ENCODE results near the gene SSR3.
"Not testable (repeated sequence)": the region's sequence is repeated elsewhere in the genome, so short reads cannot be mapped to it uniquely, and the experiment has no call there.

SSR3 gene

DNA sequence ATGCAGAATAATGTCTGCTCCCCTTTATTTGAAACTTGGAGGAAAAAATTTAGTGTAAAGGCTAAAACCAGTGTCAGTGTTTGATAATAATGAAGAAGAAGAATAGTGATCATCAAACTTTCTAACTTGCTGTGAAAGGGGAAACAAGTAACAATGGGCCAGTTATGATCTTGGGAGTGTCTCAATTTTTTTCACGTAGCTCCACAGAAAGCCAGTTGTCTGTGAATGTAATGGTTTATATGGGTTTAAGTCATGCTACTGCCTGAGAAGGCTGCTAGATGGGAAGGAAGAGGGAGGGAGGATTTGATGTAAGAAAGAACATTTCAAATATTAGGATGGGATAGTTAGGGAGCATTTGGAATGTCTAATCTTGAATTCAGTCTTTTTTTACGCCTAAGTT is 21.1 kb upstream of the SSR3 start:
- ATAC-seq = no peak
- TF ChIP-seq ARNTL (CRISPR knock-in tag; IDR thresholded peaks at IDR 0.05; ENCODE audit: borderline replicate concordance, low read depth) (no peak), ZC3H10 (CRISPR knock-in tag; IDR thresholded peaks at IDR 0.05) (no peak), ZFP3 (CRISPR knock-in tag; IDR thresholded peaks at IDR 0.05) (no peak), GLIS3 (CRISPR knock-in tag; IDR thresholded peaks at IDR 0.05) (no peak), RARB (CRISPR knock-in tag; IDR thresholded peaks at IDR 0.05) (no peak), OSR1 (CRISPR knock-in tag; IDR thresholded peaks at IDR 0.05) (no peak), TOX (CRISPR knock-in tag; IDR thresholded peaks at IDR 0.05; ENCODE audit: borderline replicate concordance) (no peak), ZFP30 (CRISPR knock-in tag; IDR thresholded peaks at IDR 0.05) (no peak), ESRRG (CRISPR knock-in tag; IDR thresholded peaks at IDR 0.05) (no peak), PPARA (CRISPR knock-in tag; IDR thresholded peaks at IDR 0.05; ENCODE audit: borderline replicate concordance) (no peak)
- TF ChIP-seq, protein P1, sequence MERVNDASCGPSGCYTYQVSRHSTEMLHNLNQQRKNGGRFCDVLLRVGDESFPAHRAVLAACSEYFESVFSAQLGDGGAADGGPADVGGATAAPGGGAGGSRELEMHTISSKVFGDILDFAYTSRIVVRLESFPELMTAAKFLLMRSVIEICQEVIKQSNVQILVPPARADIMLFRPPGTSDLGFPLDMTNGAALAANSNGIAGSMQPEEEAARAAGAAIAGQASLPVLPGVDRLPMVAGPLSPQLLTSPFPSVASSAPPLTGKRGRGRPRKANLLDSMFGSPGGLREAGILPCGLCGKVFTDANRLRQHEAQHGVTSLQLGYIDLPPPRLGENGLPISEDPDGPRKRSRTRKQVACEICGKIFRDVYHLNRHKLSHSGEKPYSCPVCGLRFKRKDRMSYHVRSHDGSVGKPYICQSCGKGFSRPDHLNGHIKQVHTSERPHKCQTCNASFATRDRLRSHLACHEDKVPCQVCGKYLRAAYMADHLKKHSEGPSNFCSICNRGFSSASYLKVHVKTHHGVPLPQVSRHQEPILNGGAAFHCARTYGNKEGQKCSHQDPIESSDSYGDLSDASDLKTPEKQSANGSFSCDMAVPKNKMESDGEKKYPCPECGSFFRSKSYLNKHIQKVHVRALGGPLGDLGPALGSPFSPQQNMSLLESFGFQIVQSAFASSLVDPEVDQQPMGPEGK (CRISPR knock-in tag; IDR thresholded peaks at IDR 0.05; ENCODE audit: borderline replicate concordance) = no peak
- TF ChIP-seq, protein P2, sequence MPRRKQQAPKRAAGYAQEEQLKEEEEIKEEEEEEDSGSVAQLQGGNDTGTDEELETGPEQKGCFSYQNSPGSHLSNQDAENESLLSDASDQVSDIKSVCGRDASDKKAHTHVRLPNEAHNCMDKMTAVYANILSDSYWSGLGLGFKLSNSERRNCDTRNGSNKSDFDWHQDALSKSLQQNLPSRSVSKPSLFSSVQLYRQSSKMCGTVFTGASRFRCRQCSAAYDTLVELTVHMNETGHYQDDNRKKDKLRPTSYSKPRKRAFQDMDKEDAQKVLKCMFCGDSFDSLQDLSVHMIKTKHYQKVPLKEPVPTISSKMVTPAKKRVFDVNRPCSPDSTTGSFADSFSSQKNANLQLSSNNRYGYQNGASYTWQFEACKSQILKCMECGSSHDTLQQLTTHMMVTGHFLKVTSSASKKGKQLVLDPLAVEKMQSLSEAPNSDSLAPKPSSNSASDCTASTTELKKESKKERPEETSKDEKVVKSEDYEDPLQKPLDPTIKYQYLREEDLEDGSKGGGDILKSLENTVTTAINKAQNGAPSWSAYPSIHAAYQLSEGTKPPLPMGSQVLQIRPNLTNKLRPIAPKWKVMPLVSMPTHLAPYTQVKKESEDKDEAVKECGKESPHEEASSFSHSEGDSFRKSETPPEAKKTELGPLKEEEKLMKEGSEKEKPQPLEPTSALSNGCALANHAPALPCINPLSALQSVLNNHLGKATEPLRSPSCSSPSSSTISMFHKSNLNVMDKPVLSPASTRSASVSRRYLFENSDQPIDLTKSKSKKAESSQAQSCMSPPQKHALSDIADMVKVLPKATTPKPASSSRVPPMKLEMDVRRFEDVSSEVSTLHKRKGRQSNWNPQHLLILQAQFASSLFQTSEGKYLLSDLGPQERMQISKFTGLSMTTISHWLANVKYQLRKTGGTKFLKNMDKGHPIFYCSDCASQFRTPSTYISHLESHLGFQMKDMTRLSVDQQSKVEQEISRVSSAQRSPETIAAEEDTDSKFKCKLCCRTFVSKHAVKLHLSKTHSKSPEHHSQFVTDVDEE (CRISPR knock-in tag; IDR thresholded peaks at IDR 0.05) = no peak

DNA sequence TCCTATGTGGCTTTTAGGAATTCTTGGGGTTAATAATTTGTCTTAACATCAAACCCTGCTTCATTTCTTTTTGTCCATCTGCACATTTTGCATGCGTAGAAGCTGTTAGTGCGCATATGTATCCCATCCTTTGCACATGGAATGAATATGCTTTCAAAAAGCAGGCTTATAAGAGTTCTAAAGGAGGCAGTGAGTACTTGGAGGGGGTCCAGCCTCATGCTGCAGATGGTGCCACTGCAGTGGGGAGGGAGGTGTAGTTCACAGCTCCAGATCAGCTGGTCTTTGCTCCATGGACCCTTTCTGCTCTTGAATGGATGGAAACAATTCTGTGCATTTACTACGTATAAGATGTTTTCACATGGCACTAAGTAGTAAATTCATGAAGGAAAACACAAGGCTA is 20.7 kb upstream of the SSR3 start:
- no peak for TF ChIP-seq TCF4 (CRISPR knock-in tag; IDR thresholded peaks at IDR 0.05; ENCODE audit: borderline replicate concordance)
- TF ChIP-seq ZNF8 (CRISPR knock-in tag; IDR thresholded peaks at IDR 0.05) = no peak
- TF ChIP-seq, protein P1 (CRISPR knock-in tag; IDR thresholded peaks at IDR 0.05; ENCODE audit: borderline replicate concordance) = no peak
- TF ChIP-seq, protein P3, sequence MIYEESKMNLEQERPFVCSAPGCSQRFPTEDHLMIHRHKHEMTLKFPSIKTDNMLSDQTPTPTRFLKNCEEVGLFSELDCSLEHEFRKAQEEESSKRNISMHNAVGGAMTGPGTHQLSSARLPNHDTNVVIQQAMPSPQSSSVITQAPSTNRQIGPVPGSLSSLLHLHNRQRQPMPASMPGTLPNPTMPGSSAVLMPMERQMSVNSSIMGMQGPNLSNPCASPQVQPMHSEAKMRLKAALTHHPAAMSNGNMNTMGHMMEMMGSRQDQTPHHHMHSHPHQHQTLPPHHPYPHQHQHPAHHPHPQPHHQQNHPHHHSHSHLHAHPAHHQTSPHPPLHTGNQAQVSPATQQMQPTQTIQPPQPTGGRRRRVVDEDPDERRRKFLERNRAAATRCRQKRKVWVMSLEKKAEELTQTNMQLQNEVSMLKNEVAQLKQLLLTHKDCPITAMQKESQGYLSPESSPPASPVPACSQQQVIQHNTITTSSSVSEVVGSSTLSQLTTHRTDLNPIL (CRISPR knock-in tag; IDR thresholded peaks at IDR 0.05; ENCODE audit: low read depth) = no peak
- TF ChIP-seq ZFP30 (CRISPR knock-in tag; IDR thresholded peaks at IDR 0.05) = no peak
- no peak for TF ChIP-seq ZC3H10 (CRISPR knock-in tag; IDR thresholded peaks at IDR 0.05)
- ATAC-seq = no peak

DNA sequence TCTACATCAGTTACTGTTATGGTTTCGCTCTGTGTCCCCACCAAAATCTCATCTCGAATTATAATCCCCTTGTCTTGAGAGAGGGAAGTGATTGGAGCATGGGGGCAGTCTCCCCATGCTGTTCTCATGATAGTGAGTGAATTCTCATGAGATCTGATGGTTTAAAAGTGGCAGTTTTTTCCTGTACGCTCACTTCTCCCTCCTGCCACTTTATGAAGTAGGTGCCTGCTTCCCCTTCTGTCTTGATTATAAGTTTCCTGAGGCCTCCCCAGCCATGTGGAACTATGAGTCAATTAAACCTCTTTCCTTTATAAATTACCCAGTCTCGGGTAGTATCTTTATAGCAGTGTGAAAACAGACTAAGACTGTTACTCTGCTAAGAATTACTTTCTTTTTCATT is 15.0 kb upstream of the SSR3 start:
- ATAC-seq = not testable (repeated sequence)

DNA sequence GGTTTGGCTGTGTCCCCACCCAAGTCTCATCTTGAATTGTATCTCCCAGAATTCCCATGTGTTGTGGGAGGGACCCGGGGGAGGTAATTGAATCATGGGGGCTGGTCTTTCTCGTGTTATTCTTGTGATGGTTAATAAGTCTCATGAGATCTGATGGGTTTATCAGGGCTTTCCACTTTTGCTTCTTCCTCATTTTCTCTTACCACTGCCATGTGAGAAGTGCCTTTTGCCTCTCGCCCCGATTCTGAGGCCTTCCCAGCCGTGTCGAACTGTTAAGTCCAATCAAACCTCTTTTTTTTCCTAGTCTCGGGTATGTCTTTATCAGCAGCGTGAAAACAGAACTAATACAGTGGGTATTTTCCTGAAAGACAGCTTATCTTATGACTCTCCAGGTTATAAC is 14.1 kb upstream of the SSR3 start:
- not testable (repeated sequence) for ATAC-seq

DNA sequence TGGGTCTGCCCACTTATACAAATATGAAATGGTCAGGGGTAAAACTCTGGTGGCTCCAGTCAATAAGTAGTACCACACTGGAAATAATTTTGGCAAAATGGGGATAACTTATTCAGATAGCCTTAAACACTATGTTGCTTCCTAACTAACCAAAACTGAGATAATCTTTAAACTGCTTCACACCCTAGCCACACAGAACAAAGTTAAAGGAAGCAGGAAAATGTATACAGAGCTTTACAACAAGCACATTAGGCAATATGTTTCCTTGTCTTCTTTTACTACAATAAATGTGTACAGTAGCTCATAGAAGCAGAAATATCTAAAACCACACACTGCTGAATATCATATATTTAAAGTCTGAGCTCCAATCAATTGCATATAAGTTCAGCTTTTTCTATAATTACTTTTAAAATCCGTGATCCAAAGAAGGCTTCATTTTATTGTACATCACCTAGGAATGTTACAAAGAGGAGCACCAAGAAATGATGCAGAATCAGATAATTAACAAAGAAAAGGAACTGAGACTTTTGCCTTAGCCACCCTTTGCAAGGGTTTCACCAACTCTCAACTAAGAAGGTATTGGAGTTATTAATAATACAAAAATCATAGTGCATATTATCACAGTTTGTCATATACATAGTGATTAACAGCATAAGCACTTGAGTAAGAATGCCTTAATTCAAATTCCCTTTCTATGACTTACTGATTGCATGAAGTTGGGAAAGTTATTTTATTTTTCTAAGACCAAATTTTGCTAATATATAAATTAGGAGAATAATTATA is 9.2 kb upstream of the SSR3 start:
- peak; percentile 40; the same call in 2 of the 3 replicates for ATAC-seq
- TF ChIP-seq ZC3H10 (CRISPR knock-in tag; IDR thresholded peaks at IDR 0.05) = no peak
- no peak for TF ChIP-seq ZFP30 (CRISPR knock-in tag; IDR thresholded peaks at IDR 0.05)
- no peak for TF ChIP-seq RARB (CRISPR knock-in tag; IDR thresholded peaks at IDR 0.05)
- TF ChIP-seq, protein P4, sequence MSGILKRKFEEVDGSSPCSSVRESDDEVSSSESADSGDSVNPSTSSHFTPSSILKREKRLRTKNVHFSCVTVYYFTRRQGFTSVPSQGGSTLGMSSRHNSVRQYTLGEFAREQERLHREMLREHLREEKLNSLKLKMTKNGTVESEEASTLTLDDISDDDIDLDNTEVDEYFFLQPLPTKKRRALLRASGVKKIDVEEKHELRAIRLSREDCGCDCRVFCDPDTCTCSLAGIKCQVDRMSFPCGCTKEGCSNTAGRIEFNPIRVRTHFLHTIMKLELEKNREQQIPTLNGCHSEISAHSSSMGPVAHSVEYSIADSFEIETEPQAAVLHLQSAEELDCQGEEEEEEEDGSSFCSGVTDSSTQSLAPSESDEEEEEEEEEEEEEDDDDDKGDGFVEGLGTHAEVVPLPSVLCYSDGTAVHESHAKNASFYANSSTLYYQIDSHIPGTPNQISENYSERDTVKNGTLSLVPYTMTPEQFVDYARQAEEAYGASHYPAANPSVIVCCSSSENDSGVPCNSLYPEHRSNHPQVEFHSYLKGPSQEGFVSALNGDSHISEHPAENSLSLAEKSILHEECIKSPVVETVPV (CRISPR knock-in tag; IDR thresholded peaks at IDR 0.05) = no peak
- no peak for TF ChIP-seq ISL1 (CRISPR knock-in tag; IDR thresholded peaks at IDR 0.05)
- no peak for TF ChIP-seq ZNF70 (CRISPR knock-in tag; IDR thresholded peaks at IDR 0.05)
- TF ChIP-seq GLIS3 (CRISPR knock-in tag; IDR thresholded peaks at IDR 0.05) = no peak
- TF ChIP-seq, protein P2 (CRISPR knock-in tag; IDR thresholded peaks at IDR 0.05) = no peak
- TF ChIP-seq SNAI2 (CRISPR knock-in tag; IDR thresholded peaks at IDR 0.05) = no peak
- TF ChIP-seq, protein P3 (CRISPR knock-in tag; IDR thresholded peaks at IDR 0.05; ENCODE audit: low read depth) = no peak

All from SK-N-SH treated with all-trans-retinoic acid at 6 μM for 48 hours (cell line).